ENCODE measurements around the gene SOBP.

Gene SOBP

GRCh38 chr6:107645740-107646139 lies 155.8 kb downstream of the SOBP start:
- DNase-seq = no peak

GRCh38 chr6:107646176-107646575 lies 156.3 kb downstream of the SOBP start:
- no peak for DNase-seq

DNA sequence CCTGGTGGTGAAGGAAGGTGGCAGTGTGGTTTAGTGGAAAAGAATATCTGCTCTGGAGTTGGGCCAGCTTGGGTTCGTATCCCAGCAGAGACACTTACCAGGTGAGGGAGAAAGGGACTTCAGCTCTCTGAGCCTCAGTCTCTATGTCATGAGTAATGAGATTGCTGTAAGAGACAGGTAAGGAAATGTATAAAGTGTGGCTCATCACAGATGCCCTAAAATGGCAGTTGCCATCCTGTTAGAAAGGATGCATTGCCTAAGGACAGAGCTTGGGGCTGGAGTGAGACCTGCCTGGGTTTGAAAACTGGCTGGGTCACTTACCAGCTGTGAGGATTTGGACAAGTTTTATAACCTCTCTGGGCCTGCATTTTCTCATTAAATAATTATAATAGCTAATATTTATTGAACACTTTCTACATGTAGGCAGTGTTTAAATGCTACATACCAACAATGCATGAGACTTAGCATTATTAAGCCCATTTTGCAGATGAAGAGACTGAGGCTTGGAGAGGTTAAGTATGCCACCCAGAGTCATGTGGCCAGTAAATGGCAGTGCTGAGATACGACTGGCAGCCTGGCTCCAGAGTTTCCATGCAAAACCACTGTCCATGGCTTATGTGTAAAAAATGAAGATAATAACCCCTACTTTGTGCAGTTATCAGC lies 157.0 kb downstream of the SOBP start:
- DNase-seq = no peak

DNA sequence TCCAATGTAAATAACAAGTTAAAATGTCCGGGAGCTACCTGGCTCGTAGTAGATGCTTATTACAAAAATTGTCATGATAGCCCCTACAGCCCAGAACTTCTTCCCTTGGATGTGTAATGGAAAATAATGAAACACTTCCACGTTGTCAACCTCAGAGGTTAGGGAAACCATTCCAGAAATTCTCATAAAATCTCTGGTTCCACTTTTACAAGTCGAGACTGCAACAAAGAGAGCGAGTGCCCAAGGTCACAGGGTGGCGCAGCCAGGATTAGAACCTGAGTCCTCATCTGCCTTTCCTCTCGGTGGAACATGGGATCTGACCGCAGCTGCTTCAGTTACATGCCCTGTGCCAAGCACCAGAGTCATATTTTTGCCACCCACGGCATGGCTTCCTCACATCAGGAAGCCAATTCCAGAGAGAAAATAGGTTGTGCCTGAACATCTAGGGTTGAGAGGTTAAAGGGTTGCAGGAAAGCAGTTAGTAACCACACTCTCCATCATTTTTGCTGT lies 157.6 kb downstream of the SOBP start:
- no peak for DNase-seq

DNA sequence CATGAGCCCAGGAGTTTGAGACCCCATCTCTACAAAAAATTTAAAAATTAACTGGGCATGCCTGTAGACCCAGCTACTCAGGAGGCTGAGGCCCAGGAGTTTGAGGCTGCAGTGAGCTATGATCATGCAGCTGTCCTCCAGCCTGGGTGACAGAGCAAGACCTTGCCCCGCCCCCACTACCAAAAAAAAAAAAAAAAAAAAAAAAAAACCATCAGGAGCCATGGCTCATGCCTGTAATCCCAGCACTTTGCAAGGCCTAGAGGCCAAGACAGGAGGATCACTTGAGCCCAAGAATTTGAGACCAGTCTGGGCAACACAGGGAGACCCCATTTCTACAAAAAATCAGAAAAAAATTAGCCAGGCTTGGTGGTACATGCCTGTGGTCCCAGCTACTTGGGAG lies 159.1 kb downstream of the SOBP start:
- DNase-seq = no peak

GRCh38 chr6:107652526-107653182 lies 162.7 kb downstream of the SOBP start:
- DNase-seq = no peak

DNA sequence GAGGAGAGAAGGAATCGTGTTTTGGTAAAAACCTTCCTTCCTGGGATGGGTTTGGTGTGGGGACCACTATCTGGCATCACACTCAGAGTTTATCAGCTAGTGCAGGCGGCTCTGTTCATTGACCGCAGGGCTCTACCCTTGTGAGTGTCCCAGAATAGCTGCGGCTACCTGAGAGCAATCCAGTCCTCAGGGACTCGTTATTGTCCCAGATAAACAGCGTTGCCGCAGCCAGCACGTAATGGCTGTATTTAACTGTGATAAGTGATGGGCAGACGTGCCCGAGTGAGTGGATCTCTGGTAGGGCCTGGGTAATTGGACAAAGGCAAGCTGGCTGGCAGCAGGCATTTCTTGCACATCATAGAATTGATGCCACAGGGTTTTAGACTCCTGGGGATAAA lies 163.3 kb downstream of the SOBP start:
- DNase-seq = no peak

DNA sequence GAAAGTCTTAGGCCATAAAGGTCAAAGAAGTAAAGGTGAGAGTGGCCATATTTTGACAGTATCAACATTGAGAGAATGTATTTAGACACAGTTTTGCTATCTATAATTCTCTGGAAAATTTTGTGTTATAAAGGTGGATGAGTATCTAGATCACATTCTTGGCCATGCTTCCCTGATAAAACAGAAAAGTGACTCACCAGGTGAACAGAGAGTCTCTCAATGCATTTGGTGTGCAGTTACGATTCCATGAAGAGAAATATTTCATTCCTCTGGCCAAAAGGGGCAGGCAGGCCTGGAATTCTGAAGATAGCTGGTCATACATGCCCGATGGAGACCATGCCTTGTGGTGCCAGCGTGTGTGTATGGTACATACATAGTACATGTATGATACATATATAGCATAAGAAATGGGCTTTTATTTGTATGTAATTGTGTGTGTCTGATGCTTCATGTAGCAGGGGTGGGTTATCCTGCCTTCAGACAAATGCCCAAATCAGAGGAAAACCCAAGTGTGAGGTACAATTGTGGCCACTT lies 164.0 kb downstream of the SOBP start:
- no peak for DNase-seq

GRCh38 chr6:107654764-107655163 lies 164.8 kb downstream of the SOBP start:
- DNase-seq = no peak

GRCh38 chr6:107655245-107655644 lies 165.3 kb downstream of the SOBP start:
- no peak for DNase-seq

GRCh38 chr6:107655864-107656263 lies 165.9 kb downstream of the SOBP start:
- DNase-seq = no peak

DNA sequence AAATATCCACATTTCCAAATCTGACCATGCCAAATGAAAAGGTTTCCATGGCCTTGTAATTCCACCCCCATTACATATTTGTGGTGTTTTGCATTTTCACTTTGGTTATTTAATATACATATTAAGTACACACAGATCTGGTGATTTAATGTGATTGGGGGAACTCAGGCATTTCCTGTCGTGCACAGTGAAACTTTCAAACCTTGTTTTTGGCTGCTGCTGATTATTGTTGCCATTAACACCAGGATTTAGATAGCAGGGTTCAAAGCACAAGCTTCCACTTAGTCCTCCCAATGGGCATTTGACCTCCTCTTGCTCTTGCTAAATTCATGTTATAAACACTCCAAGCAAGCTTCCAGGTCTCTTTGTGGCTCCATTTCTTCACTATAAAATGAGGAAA lies 166.5 kb downstream of the SOBP start:
- no peak for DNase-seq

DNA sequence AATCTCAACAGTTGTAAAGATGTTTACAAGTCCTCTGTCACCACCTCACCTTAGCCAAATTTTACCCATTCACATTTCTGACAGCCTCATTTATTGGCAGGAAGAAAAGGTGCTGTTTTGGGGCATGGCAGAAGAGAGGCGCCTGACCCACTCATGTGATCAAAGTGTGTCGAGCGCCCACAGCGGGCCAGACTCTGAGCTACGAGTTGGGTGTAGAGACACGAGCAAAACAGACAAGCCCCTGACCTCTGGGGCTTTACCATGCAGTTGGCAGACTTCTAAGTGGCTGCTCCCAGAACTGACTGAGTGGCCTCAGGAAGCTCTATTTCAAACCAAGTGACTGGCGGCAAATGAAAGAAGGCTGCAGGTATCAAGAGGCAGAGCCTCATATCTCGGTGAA lies 167.0 kb downstream of the SOBP start:
- DNase-seq = no peak

- DNase-seq = no peak
These were observed 167.4 kb downstream of the SOBP start for GRCh38 chr6:107657373-107657754.

DNA sequence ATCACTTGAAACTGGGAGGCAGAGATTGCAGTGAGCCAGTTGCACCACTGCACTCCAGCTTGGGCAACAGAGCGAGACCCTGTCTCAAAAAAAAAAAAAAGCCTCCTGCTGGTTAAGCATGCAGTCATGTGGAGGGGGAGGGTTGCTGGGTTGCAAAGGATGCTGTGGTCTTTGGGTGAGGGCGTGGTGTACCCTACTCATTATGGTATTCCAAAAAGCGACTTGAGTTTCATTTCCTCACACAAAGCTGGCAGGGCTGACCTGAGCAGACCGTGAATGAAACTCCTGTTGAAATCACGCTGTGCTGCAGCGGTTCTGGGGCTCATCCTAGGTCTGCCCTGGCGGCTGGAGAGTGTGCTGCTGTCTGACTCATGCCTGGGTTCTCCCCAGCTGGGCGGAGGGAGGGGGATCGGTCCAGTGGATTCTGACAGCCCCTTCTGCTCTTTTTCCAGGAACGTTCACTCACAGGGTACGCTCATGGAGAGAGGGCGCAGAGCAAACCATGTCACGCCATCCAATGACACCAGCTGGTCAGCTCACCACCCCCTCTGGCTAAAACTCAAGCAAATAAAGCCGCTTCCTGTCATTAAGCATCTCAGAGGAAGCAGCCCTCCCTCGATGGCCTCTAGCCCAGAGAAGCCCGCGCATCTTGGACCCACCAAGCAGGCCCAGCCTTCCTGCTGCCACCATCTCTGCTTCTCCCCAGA lies 168.0 kb downstream of the SOBP start:
- DNase-seq = peak; percentile 77

DNA sequence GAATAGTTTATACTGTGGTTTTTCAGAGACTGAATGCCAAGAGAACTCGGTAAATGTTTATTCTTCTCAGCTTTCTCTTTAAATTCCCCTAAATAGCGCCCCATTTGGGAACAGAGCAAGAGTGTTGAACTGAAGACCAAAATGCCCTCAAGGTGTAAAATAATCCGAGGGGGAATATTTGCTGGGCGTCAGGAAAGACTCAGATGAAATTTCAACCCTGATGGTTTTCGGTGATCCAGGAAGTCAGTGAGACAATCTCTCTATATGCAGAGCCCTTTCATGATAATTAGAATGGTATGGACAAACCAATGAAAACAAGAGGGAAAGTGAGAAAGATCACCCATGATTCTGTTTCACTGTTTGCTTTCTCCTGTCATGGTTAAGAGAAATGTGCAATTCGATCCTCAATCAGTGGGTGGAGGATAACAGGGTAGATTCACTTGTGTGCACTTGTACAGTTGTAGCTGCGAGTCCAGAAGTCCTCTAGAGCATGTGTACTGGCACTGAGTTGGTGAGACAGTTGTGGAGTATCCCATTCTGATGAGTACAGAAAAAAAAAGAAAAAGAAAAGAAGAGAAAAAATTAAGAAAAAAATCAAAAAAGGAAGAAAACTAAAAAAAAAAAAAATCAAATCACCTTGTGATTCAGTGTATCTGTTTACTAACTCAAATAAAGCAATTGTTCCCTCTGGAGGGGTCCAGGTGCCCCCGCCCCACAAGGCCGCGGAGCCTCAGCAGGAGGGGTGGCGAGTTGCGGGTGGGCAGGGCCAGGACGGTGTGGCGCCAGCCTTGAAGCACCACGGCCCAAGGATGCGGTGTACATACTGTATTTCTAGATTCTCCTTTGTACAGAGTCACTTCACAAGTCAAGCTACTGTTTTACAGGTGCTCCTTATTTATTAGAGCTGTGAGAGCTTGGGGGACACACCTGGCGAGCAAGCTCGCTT lies 169.3 kb downstream of the SOBP start:
- DNase-seq = no peak

DNA sequence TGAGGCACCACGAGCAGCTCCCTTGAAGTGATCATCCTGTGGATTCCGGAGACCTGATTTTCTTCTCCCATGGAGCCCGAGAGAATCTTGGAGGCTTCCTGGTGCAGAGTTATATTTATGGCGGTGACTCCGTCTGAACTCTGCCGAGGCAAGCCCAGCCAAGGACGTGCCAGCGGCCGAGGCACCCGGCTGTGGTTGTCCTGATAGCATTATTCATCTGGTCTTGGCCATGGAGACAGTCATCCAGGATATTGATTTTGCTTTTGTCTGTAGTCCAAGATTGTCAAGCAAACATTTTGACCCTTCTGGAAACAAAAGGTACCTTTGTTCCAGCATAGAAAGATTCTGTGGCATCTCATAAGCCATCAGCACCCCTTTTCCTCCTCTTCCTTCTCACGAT lies 170.9 kb downstream of the SOBP start:
- no peak for DNase-seq

DNA sequence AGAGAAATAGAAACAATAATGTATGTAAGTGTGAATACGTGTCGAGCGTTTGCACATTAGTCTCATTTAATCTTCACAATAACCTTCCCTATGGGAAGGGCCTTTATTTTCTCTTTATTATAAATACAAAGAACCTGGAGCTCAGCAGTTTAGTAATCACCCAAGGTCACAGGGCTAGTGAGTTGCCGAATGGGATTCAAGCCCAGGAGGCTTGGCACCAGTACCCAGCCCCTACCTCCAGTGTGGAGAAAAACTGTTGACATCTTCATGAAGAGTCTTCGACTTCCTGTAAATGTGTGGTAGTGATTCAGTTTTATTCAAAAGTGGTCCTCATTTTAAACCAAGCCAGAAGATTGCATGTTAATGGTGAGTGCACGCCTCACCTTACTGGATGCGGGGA lies 171.4 kb downstream of the SOBP start:
- DNase-seq = no peak

DNA sequence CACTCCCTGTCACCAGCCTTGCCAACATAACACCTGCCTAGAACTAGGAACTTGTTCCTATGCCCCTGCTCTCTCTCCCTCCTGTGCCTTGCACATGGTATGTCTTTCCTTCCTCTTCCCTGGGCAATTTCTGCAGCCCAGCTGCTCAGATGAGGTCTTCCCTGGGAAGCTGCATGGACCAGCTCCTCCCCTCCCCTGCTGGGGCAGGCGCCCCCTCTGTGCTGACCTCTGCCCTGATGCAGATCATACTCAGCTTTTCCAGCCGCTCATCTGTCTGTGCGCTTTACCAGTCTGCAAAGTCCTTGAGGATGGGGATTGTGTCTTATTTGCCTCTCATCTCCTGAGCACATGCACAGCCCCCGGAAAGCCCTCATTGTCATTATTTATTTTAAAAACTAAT lies 172.4 kb downstream of the SOBP start:
- no peak for DNase-seq

GRCh38 chr6:107663308-107663707 lies 173.4 kb downstream of the SOBP start:
- no peak for DNase-seq

- DNase-seq = peak; percentile 62
These were observed 175.5 kb downstream of the SOBP start for GRCh38 chr6:107665382-107665781.

GRCh38 chr6:107666084-107666980 lies 176.4 kb downstream of the SOBP start:
- no peak for DNase-seq
